GM18508 (cell line): ENCODE data around the gene FERD3L.

Source experiments
- ATAC-seq: cut with Tn5 transposase; IDR thresholded peaks from one replicate; pipeline ENCODE4 v1.9.1; 2021; ENCODE audit warnings: moderate number of reproducible peaks; ENCODE audit not compliant: insufficient read depth, unreplicated experiment

The FERD3L gene

GRCh38 chr7:19117870-19118608 lies 27.2 kb downstream of the FERD3L start:
- no peak for ATAC-seq

- ATAC-seq = no peak
Observed at GRCh38 chr7:19117091-19117869, 27.9 kb downstream of the FERD3L start, which contains the start of gene TWIST1. TSS of gene TWIST1 (minus strand) at chr7:19117636. CDS start at chr7:19117321, 315 bp downstream.

- no peak for ATAC-seq
Observed at GRCh38 chr7:19116121-19117090, 28.8 kb downstream of the FERD3L start.

GRCh38 chr7:19114551-19114855 lies 30.7 kb downstream of the FERD3L start:
- ATAC-seq = no peak

- ATAC-seq = no peak
Observed at GRCh38 chr7:19113855-19114550, 31.2 kb downstream of the FERD3L start.

- no peak for ATAC-seq
Observed at GRCh38 chr7:19113002-19113350, 32.2 kb downstream of the FERD3L start.

- ATAC-seq = no peak
Observed at GRCh38 chr7:19112274-19113001, 32.8 kb downstream of the FERD3L start.

GRCh38 chr7:19111474-19112273 lies 33.5 kb downstream of the FERD3L start:
- no peak for ATAC-seq

GRCh38 chr7:19110776-19111175 lies 34.4 kb downstream of the FERD3L start:
- ATAC-seq = no peak

GRCh38 chr7:19110026-19110730 lies 35.0 kb downstream of the FERD3L start:
- no peak for ATAC-seq

- ATAC-seq = no peak
Observed at GRCh38 chr7:19109000-19109946, 35.9 kb downstream of the FERD3L start.

- no peak for ATAC-seq
Observed at GRCh38 chr7:19107356-19108146, 37.7 kb downstream of the FERD3L start.

GRCh38 chr7:19107081-19107355 lies 38.2 kb downstream of the FERD3L start:
- ATAC-seq = no peak

GRCh38 chr7:19106241-19107080 lies 38.8 kb downstream of the FERD3L start:
- no peak for ATAC-seq

- no peak for ATAC-seq
Observed at GRCh38 chr7:19105546-19105945, 39.7 kb downstream of the FERD3L start.

- no peak for ATAC-seq
Observed at GRCh38 chr7:19104811-19105210, 40.4 kb downstream of the FERD3L start.
